Inflammatory macrophage treated with lipopolysaccharide for 1 hour (primary cell): ENCODE measurements around the gene DLG2.
"Not testable (repeated sequence)": the region's sequence is repeated elsewhere in the genome, so short reads cannot be mapped to it uniquely, and the experiment has no call there.

Source experiments
- DNase-seq, 2 donors: peaks; one replicate each; pipeline ENCODE4 v3.0.0-alpha.2; 2020 to 2022

DLG2 gene

GRCh38 chr11:84824624-84825023 lies 802.5 kb downstream of the DLG2 start:
- DNase-seq, result no peak

GRCh38 chr11:84819537-84819936 lies 807.6 kb downstream of the DLG2 start:
- no peak for DNase-seq

GRCh38 chr11:84819128-84819527 lies 808.0 kb downstream of the DLG2 start:
- DNase-seq, result no peak

- no peak for DNase-seq
These were observed 809.1 kb downstream of the DLG2 start for GRCh38 chr11:84817998-84818397.

- DNase-seq, result no peak
These were observed 814.6 kb downstream of the DLG2 start for GRCh38 chr11:84812471-84812969.

- DNase-seq, result no peak
These were observed 820.8 kb downstream of the DLG2 start for GRCh38 chr11:84806354-84806753.

GRCh38 chr11:84804041-84804440 lies 823.1 kb downstream of the DLG2 start:
- no peak for DNase-seq

- no peak for DNase-seq
These were observed 826.3 kb downstream of the DLG2 start for GRCh38 chr11:84800755-84801346.

- no peak for DNase-seq
These were observed 828.0 kb downstream of the DLG2 start for GRCh38 chr11:84799112-84799511.

- DNase-seq, result no peak
These were observed 831.4 kb downstream of the DLG2 start for GRCh38 chr11:84795698-84796097.

GRCh38 chr11:84794663-84795443 lies 832.3 kb downstream of the DLG2 start:
- DNase-seq, result no peak

GRCh38 chr11:84793318-84793717 lies 833.8 kb downstream of the DLG2 start:
- DNase-seq, result no peak

- no peak for DNase-seq
These were observed 836.2 kb downstream of the DLG2 start for GRCh38 chr11:84790849-84791427.

GRCh38 chr11:84788220-84788619 lies 838.9 kb downstream of the DLG2 start:
- no peak for DNase-seq

- not testable (repeated sequence) for DNase-seq
These were observed 843.0 kb downstream of the DLG2 start for GRCh38 chr11:84784158-84784557.

- no peak for DNase-seq
These were observed 846.4 kb downstream of the DLG2 start for GRCh38 chr11:84780689-84781293.

GRCh38 chr11:84775503-84775902 lies 851.6 kb downstream of the DLG2 start:
- no peak for DNase-seq

GRCh38 chr11:84763931-84764330 lies 863.2 kb downstream of the DLG2 start:
- DNase-seq, result no peak

GRCh38 chr11:84757711-84758110 lies 869.4 kb downstream of the DLG2 start:
- DNase-seq, result no peak

- no peak for DNase-seq
These were observed 875.8 kb downstream of the DLG2 start for GRCh38 chr11:84751371-84751770.

- DNase-seq, result no peak
These were observed 879.3 kb downstream of the DLG2 start for GRCh38 chr11:84747871-84748270.

- DNase-seq, result no peak
These were observed 887.1 kb downstream of the DLG2 start for GRCh38 chr11:84740050-84740449.

- no peak for DNase-seq
These were observed 902.9 kb downstream of the DLG2 start for GRCh38 chr11:84724256-84724655.
